NB4 (cell line): ENCODE measurements around the gene NLRP8.

Experiments used
- POLR2A ChIP-seq: IDR thresholded peaks from 2 replicates; pipeline ENCODE4 v1.6.1; 2011; ENCODE audit warnings: mild to moderate bottlenecking; ENCODE audit not compliant: insufficient read length; ENCODE audit errors: extremely low read depth
- TF ChIP-seq, protein P1 (sequence below): IDR thresholded peaks from one replicate; pipeline ENCODE4 v1.5.1; 2012; ENCODE audit warnings: low read depth, low read length

DNA sequence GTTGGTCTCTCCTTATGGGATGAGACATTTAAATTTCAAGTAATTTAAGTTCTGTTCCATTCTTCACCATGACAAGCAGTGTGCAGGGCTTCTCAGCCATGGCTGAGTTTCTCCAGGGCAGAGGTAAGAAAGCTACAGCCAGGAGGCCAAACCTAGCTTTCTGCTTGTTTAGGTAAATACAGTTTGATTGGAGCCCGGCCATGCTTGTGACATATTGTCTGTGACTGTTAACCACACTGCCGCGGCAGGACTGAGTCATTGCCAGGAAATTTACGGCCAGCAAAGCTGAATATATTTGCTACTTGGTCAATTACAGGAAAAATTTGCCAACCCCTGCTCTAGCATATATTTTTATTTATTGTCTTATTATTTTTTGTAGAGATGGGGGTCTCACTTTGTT lies 10.7 kb downstream of the NLRP8 start:
- TF ChIP-seq POLR2A, result no peak
- TF ChIP-seq, protein P1, sequence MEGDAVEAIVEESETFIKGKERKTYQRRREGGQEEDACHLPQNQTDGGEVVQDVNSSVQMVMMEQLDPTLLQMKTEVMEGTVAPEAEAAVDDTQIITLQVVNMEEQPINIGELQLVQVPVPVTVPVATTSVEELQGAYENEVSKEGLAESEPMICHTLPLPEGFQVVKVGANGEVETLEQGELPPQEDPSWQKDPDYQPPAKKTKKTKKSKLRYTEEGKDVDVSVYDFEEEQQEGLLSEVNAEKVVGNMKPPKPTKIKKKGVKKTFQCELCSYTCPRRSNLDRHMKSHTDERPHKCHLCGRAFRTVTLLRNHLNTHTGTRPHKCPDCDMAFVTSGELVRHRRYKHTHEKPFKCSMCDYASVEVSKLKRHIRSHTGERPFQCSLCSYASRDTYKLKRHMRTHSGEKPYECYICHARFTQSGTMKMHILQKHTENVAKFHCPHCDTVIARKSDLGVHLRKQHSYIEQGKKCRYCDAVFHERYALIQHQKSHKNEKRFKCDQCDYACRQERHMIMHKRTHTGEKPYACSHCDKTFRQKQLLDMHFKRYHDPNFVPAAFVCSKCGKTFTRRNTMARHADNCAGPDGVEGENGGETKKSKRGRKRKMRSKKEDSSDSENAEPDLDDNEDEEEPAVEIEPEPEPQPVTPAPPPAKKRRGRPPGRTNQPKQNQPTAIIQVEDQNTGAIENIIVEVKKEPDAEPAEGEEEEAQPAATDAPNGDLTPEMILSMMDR, result no peak
